Measurements from ENCODE around the gene SEC14L5. TPM values are rescaled to one million over a fixed set of nuclear protein-coding genes. Genes with fewer than 3 reads are reported as not detected.

Gene SEC14L5
- total and polyA plus RNA-seq, 10 of the 15 experiments (the other 5 are each of a cell fraction or from before 2014, with no cell fraction given), result 0.01 TPM; not detected in 9

DNA sequence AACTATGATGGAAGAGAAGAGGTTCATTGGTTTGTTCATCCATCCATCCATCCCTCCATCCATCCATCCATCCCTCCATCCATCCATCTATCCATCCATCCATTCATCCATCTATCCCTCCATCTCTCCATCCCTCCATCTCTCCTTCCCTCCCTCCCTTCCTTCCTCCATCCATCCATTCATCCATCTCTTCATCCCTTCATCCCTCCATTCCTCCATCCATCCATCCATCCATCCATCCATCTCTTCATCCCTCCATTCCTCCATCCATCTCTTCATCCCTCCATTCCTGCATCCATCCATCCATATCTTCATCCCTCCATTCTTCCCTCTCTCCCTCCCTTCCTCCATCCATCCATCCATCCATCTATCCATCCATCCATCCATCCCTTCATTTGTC lies 11.2 kb upstream of the SEC14L5 start:
- H3K4me1 ChIP-seq (ENCODE audit: control insufficient read depth, insufficient read depth, low read length), result no peaks in the 10 kb centered on the region
- H3K79me2 ChIP-seq (ENCODE audit: control insufficient read depth, insufficient read depth, low read length), result no peaks in the 10 kb centered on the region
- no TSS peak for BruUV-seq (replicated peaks)
- ATAC-seq (no peak), DNase-seq (ENCODE audit: low read depth, low spot score) (no peak), FAIRE-seq (no peak)
- CTCF ChIA-PET, result no interaction called here
- intact Hi-C loops (cut with micrococcal nuclease; ENCODE audit: unreplicated experiment) (no loop called here), in situ Hi-C loops (cut with MboI) (no loop called here)
- H3K36me3 ChIP-seq (ENCODE audit: control insufficient read depth in 2 of 2, insufficient read depth in 2 of 2, low read length in 1 of 2), result no peaks in the 10 kb centered on the region
- no peaks in the 10 kb centered on the region for H3K9me3 ChIP-seq (replicated peaks; ENCODE audit: control insufficient read depth, insufficient read depth, low read length)
- SMC1A ChIA-PET (ENCODE audit: uncharacterized antibody, unreplicated experiment), result no interaction called here
- no peak overlapping the region for H3K27ac ChIP-seq (ENCODE audit: control insufficient read depth, insufficient read depth)
- POLR2A ChIA-PET, result no interaction called here
- no peaks in the 10 kb centered on the region for H4K20me1 ChIP-seq (ENCODE audit: control insufficient read depth, insufficient read depth)
- no peak overlapping the region for H2AFZ ChIP-seq (ENCODE audit: control insufficient read depth, low read depth, low read length)
- no peaks in the 10 kb centered on the region for H3K27me3 ChIP-seq (replicated peaks in 1 of 2; ENCODE audit: control insufficient read depth in 2 of 2, insufficient read depth in 2 of 2, low read length in 1 of 2)
- no peak overlapping the region for H3K4me3 ChIP-seq
- H3K9ac ChIP-seq (ENCODE audit: control insufficient read depth, insufficient read depth, low read length), result no peak overlapping the region
- H3K4me2 ChIP-seq (ENCODE audit: control insufficient read depth, insufficient read depth), result no peak overlapping the region
- TF ChIP-seq, protein P1, sequence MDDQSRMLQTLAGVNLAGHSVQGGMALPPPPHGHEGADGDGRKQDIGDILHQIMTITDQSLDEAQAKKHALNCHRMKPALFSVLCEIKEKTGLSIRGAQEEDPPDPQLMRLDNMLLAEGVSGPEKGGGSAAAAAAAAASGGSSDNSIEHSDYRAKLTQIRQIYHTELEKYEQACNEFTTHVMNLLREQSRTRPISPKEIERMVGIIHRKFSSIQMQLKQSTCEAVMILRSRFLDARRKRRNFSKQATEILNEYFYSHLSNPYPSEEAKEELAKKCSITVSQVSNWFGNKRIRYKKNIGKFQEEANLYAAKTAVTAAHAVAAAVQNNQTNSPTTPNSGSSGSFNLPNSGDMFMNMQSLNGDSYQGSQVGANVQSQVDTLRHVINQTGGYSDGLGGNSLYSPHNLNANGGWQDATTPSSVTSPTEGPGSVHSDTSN (IDR thresholded peaks at IDR 0.05; ENCODE audit: insufficient replicate concordance, low read depth, low read length), result no peak
- no peak for TF ChIP-seq DPF2 (IDR thresholded peaks at IDR 0.05)
- TF ChIP-seq RAD51 (IDR thresholded peaks at IDR 0.05), result no peak
- TF ChIP-seq MTA3 (IDR thresholded peaks at IDR 0.05; ENCODE audit: borderline replicate concordance, low read length), result no peak
- no peak for TF ChIP-seq ZNF217 (IDR thresholded peaks at IDR 0.05)
- TF ChIP-seq NFYB (IDR thresholded peaks at IDR 0.05; ENCODE audit: insufficient read depth, low read depth, low read length), result no peak
- TF ChIP-seq RB1 (IDR thresholded peaks at IDR 0.05; ENCODE audit: borderline replicate concordance), result no peak
- TF ChIP-seq SMC3 (IDR thresholded peaks at IDR 0.05; ENCODE audit: borderline replicate concordance, low read length), result no peak
- TF ChIP-seq, protein P2, sequence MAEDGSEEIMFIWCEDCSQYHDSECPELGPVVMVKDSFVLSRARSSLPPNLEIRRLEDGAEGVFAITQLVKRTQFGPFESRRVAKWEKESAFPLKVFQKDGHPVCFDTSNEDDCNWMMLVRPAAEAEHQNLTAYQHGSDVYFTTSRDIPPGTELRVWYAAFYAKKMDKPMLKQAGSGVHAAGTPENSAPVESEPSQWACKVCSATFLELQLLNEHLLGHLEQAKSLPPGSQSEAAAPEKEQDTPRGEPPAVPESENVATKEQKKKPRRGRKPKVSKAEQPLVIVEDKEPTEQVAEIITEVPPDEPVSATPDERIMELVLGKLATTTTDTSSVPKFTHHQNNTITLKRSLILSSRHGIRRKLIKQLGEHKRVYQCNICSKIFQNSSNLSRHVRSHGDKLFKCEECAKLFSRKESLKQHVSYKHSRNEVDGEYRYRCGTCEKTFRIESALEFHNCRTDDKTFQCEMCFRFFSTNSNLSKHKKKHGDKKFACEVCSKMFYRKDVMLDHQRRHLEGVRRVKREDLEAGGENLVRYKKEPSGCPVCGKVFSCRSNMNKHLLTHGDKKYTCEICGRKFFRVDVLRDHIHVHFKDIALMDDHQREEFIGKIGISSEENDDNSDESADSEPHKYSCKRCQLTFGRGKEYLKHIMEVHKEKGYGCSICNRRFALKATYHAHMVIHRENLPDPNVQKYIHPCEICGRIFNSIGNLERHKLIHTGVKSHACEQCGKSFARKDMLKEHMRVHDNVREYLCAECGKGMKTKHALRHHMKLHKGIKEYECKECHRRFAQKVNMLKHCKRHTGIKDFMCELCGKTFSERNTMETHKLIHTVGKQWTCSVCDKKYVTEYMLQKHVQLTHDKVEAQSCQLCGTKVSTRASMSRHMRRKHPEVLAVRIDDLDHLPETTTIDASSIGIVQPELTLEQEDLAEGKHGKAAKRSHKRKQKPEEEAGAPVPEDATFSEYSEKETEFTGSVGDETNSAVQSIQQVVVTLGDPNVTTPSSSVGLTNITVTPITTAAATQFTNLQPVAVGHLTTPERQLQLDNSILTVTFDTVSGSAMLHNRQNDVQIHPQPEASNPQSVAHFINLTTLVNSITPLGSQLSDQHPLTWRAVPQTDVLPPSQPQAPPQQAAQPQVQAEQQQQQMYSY (CRISPR knock-in tag; IDR thresholded peaks at IDR 0.05), result no peak
- no peak for TF ChIP-seq NFXL1 (IDR thresholded peaks at IDR 0.05; ENCODE audit: borderline replicate concordance)
- no peak for TF ChIP-seq E4F1 (IDR thresholded peaks at IDR 0.05; ENCODE audit: borderline replicate concordance, partially characterized antibody)
- TF ChIP-seq, protein P3, sequence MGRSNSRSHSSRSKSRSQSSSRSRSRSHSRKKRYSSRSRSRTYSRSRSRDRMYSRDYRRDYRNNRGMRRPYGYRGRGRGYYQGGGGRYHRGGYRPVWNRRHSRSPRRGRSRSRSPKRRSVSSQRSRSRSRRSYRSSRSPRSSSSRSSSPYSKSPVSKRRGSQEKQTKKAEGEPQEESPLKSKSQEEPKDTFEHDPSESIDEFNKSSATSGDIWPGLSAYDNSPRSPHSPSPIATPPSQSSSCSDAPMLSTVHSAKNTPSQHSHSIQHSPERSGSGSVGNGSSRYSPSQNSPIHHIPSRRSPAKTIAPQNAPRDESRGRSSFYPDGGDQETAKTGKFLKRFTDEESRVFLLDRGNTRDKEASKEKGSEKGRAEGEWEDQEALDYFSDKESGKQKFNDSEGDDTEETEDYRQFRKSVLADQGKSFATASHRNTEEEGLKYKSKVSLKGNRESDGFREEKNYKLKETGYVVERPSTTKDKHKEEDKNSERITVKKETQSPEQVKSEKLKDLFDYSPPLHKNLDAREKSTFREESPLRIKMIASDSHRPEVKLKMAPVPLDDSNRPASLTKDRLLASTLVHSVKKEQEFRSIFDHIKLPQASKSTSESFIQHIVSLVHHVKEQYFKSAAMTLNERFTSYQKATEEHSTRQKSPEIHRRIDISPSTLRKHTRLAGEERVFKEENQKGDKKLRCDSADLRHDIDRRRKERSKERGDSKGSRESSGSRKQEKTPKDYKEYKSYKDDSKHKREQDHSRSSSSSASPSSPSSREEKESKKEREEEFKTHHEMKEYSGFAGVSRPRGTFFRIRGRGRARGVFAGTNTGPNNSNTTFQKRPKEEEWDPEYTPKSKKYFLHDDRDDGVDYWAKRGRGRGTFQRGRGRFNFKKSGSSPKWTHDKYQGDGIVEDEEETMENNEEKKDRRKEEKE (IDR thresholded peaks at IDR 0.05), result no peak
- TF ChIP-seq MTA2 (IDR thresholded peaks at IDR 0.05; ENCODE audit: low read depth), result no peak
- RAD21 ChIA-PET (ENCODE audit: unreplicated experiment), result no interaction called here

Measured in GM12878 (cell line).